BJ (cell line): ENCODE data around the gene MDM4. TPM values are rescaled to one million over a fixed set of nuclear protein-coding genes. Genes with fewer than 3 reads are reported as not detected.
A peak's percentile ranks its signal among the peaks of the same experiment; 100 is the strongest.

ENCODE experiments used
- CTCF ChIA-PET: fragments of 350-600 bp; formaldehyde crosslinking; extraction: SDS; loops from one replicate; lab custom pipeline; 2021; ENCODE audit warnings: antibody characterized with exemption, inconsistent platforms; lab: Yijun Ruan, JAX
- POLR2A ChIA-PET: fragments of 300-600 bp; sonication (Branson Sonifier 250); formaldehyde crosslinking; extraction: SDS; loops from one replicate; lab custom pipeline; 2021; ENCODE audit warnings: antibody characterized with exemption; lab: Charles Lee
- DNase-seq: peaks from one replicate; pipeline ENCODE4 v3.0.0-alpha.2; 2011; ENCODE audit warnings: low read depth
- H3K27me3 ChIP-seq: 2 replicates; pipeline ENCODE4 v1.6.0; 2011; ENCODE audit warnings: low read length; ENCODE audit not compliant: control insufficient read depth, insufficient read depth
- H3K36me3 ChIP-seq: 2 replicates; pipeline ENCODE4 v1.5.1; 2011; ENCODE audit warnings: low read length; ENCODE audit not compliant: control insufficient read depth, insufficient read depth
- H3K4me3 ChIP-seq: 2 replicates; pipeline ENCODE4 v1.5.1; 2011; ENCODE audit warnings: low read depth, mild to moderate bottlenecking, control low read depth, low read length
- polyA plus RNA-seq: library from polyadenylated mRNA; depleted of rRNA; stranded (reverse); fragments of >200 nt; gene quantifications from 2 replicates; pipeline ENCODE4 v1.2.3, GENCODE V29; 2011
- TF ChIP-seq, protein P1 (sequence below): IDR thresholded peaks from 2 replicates; pipeline ENCODE4 v1.5.1; 2011; ENCODE audit warnings: low read depth, mild to moderate bottlenecking, control low read depth, inconsistent platforms, low read length, moderate library complexity; ENCODE audit not compliant: insufficient read depth

Gene MDM4
- polyA plus RNA-seq, 1 experiment, result 7.4 TPM

GRCh38 chr1:204587621-204588020 is 71.4 kb downstream of the MDM4 start:
- TF ChIP-seq, protein P1, sequence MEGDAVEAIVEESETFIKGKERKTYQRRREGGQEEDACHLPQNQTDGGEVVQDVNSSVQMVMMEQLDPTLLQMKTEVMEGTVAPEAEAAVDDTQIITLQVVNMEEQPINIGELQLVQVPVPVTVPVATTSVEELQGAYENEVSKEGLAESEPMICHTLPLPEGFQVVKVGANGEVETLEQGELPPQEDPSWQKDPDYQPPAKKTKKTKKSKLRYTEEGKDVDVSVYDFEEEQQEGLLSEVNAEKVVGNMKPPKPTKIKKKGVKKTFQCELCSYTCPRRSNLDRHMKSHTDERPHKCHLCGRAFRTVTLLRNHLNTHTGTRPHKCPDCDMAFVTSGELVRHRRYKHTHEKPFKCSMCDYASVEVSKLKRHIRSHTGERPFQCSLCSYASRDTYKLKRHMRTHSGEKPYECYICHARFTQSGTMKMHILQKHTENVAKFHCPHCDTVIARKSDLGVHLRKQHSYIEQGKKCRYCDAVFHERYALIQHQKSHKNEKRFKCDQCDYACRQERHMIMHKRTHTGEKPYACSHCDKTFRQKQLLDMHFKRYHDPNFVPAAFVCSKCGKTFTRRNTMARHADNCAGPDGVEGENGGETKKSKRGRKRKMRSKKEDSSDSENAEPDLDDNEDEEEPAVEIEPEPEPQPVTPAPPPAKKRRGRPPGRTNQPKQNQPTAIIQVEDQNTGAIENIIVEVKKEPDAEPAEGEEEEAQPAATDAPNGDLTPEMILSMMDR, result no peak
- no peak overlapping the region for H3K4me3 ChIP-seq
- DNase-seq, result no peak
- CTCF ChIA-PET, result interaction anchor here (1.0 to 1.2 kb wide), 3 partner anchors 22 to 177 kb away, joined by 3 read pairs; no protein-coding TSS in a partner anchor
- no peaks in the 10 kb centered on the region for H3K36me3 ChIP-seq
- no peaks in the 10 kb centered on the region for H3K27me3 ChIP-seq
- POLR2A ChIA-PET, result no interaction called here

DNA sequence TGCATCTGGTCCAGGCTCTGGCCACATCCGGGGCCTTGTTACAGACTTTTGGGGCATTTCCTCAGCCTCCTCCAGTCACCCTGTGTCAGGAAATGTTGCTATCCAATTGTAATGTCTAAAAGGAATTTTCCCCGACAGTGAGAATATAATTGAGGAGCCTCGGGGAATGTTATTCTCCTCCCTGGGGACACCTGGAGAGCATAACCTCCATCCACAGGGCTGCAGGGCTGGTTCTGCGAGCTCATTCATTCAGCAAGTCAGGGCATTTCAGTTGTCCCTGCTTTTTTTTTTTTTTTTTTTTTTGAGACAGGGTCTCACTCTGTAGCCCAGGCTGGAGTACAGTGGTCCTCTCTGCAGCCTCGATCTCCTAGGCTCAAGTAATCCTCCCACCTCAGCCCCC is 72.6 kb downstream of the MDM4 start:
- ChIA-PET POLR2A (no interaction called here), CTCF (interaction anchor here (0.5 to 1.7 kb wide), 4 partner anchors 9 to 218 kb away, joined by 3 to 6 read pairs (median 3); no protein-coding TSS in a partner anchor)
- TF ChIP-seq, protein P1, result no peak
- Histone ChIP-seq H3K4me3 (no peak overlapping the region), H3K27me3 (no peaks in the 10 kb centered on the region), H3K36me3 (no peaks in the 10 kb centered on the region)
- no peak for DNase-seq

- TF ChIP-seq, protein P1, result no peak
- POLR2A ChIA-PET, result no interaction called here
- no peaks in the 10 kb centered on the region for H3K36me3 ChIP-seq
- CTCF ChIA-PET, result interaction anchor here (1.1 to 1.7 kb wide), 2 partner anchors 10 to 24 kb away, joined by 3 to 6 read pairs; no protein-coding TSS in a partner anchor
- no peak overlapping the region for H3K4me3 ChIP-seq
- DNase-seq, result peak; percentile 13
- H3K27me3 ChIP-seq, result no peaks in the 10 kb centered on the region
Measured at GRCh38 chr1:204589409-204590038, 73.3 kb downstream of the MDM4 start.

DNA sequence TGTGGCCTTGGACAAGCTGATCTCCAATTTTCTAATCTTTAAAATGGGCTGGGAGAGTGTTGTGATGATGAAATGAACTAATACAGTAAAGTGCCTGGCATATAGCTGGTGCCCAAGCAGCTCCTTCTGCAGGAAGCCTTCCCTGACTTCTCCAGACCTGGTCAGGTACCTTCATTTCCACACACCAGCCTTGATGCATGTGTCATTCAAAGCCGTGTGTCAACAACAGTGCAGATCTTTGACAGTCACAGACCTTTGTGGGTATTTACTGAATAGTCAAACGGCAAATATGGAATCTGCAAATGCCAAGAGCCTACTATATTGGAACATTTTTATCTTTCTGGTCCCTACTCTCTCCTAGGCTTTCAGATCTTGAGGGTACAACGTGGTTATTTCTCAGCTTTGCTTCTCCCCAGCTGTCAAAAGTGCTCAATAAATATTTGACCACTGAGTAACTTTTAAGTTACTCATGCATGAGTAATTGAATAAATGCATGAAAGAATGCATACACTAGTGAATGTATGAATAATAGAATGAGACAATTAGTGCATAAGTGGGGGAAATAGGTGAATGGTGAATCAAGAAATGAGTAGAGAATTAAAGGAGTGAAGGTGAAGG is 75.4 kb downstream of the MDM4 start:
- TF ChIP-seq, protein P1, result no peak
- Histone ChIP-seq H3K27me3 (no peaks in the 10 kb centered on the region; the same call in 1 of the 2 replicates), H3K4me3 (no peak overlapping the region), H3K36me3 (no peaks in the 10 kb centered on the region)
- ChIA-PET POLR2A (no interaction called here), CTCF (interaction anchor here (0.6 to 2.3 kb wide), 5 partner anchors 17 to 233 kb away, joined by 3 to 9 read pairs (median 6); no protein-coding TSS in a partner anchor)
- peak; percentile 33 for DNase-seq

DNA sequence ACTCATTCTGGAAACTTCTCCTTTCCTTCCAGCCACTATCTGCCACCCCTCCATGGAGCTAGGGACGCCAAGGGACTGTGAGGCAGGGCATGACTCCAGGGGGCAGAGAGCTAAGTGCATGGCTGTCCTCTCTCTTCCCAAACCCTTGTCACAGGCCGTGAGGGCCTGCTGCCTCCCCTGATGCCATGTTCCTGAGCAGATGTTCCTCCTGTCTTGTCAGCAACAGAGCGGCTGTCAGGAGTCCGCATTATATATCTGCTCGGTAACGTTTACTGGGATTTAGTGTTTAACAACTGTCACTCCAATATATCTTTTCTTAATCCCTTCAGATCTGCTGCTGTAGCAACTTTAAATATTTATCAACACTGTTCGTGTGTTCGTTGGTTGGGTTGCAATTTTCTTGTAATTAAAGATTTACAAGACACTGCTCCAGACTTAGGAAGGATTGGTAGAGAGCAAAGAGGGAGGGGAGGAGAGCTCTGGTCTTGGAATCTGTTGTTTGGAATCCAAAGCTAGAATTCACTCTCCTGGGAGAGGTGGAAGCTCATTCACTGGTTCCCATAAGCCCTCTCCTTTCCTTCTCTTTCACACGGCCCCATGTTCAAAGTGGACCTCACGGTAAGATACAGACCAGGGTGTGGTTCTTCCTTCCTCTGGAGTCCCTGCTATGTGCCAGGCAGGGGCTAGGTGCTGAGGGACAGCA is 76.2 kb downstream of the MDM4 start:
- no peak for DNase-seq
- TF ChIP-seq, protein P1, result no peak
- ChIA-PET POLR2A (no interaction called here), CTCF (interaction anchor here (0.6 to 2.3 kb wide), 5 partner anchors 18 to 233 kb away, joined by 3 to 9 read pairs (median 6); no protein-coding TSS in a partner anchor)
- Histone ChIP-seq H3K36me3 (no peaks in the 10 kb centered on the region), H3K27me3 (peaks cover 1% of the 10 kb centered on the region; the same call in 1 of the 2 replicates), H3K4me3 (no peak overlapping the region)
